SK-N-SH treated with all-trans-retinoic acid at 6 μM for 48 hours (cell line): Measurements from ENCODE around the gene DCN.
A peak's percentile ranks its signal among the peaks of the same experiment; 100 is the strongest.

Experiments used
- ATAC-seq: fragments of 200-7000 bp; cut with Tn5 transposase; 3 replicates; pipeline ENCODE4 v1.9.1; 2020; ENCODE audit warnings: mild to moderate bottlenecking, moderate library complexity
- BACH2 ChIP-seq: fragments of 250-450 bp; sonication (Bioruptor Pico); IDR thresholded peaks from 2 replicates; pipeline ENCODE4 v1.9.0; 2021; ENCODE audit warnings: mild to moderate bottlenecking, borderline replicate concordance
- CREB5 ChIP-seq: fragments of 250-450 bp; sonication (Bioruptor Pico); IDR thresholded peaks from 2 replicates; pipeline ENCODE4 v1.5.1; 2020; ENCODE audit warnings: low read depth, mild to moderate bottlenecking, moderate library complexity
- CSDC2 ChIP-seq: fragments of 250-450 bp; sonication (Bioruptor Pico); IDR thresholded peaks from 2 replicates; pipeline ENCODE4 v1.5.0; 2020; ENCODE audit warnings: mild to moderate bottlenecking, moderate library complexity
- CSRNP3 ChIP-seq: fragments of 250-450 bp; sonication (Bioruptor Pico); IDR thresholded peaks from 2 replicates; pipeline ENCODE4 v1.5.1; 2021; ENCODE audit warnings: mild to moderate bottlenecking, moderate library complexity
- ESRRG ChIP-seq: fragments of 250-450 bp; sonication (Bioruptor Pico); IDR thresholded peaks from 2 replicates; pipeline ENCODE4 v1.6.1; 2021; ENCODE audit warnings: mild to moderate bottlenecking
- GLIS3 ChIP-seq: fragments of 250-450 bp; sonication (Bioruptor Pico); IDR thresholded peaks from 2 replicates; pipeline ENCODE4 v1.5.0; 2020; ENCODE audit warnings: mild to moderate bottlenecking, moderate library complexity
- ISL1 ChIP-seq: fragments of 250-450 bp; sonication (Bioruptor Pico); IDR thresholded peaks from 2 replicates; pipeline ENCODE4 v2.1.2; 2022; ENCODE audit warnings: mild to moderate bottlenecking, moderate library complexity
- OSR1 ChIP-seq: fragments of 250-450 bp; sonication (Bioruptor Pico); IDR thresholded peaks from 2 replicates; pipeline ENCODE4 v1.8.0; 2022; ENCODE audit warnings: moderate library complexity, mild to moderate bottlenecking, inconsistent platforms
- PATZ1 ChIP-seq: fragments of 250-450 bp; sonication (Bioruptor Pico); IDR thresholded peaks from 2 replicates; pipeline ENCODE4 v1.8.0; 2020; ENCODE audit warnings: mild to moderate bottlenecking, moderate library complexity, borderline replicate concordance
- POU6F1 ChIP-seq: fragments of 250-450 bp; sonication (Bioruptor Pico); IDR thresholded peaks from 2 replicates; pipeline ENCODE4 v1.8.0; 2021; ENCODE audit warnings: low read depth, mild to moderate bottlenecking, moderate library complexity, borderline replicate concordance
- PPARA ChIP-seq: fragments of 250-450 bp; sonication (Bioruptor Pico); IDR thresholded peaks from 2 replicates; pipeline ENCODE4 v1.5.0; 2020; ENCODE audit warnings: mild to moderate bottlenecking, borderline replicate concordance
- RARB ChIP-seq: fragments of 250-450 bp; sonication (Bioruptor Pico); IDR thresholded peaks from 2 replicates; pipeline ENCODE4 v1.8.0; 2021; ENCODE audit warnings: mild to moderate bottlenecking, moderate library complexity
- SNAI2 ChIP-seq: fragments of 250-450 bp; sonication (Bioruptor Pico); IDR thresholded peaks from 2 replicates; pipeline ENCODE4 v1.5.0; 2020; ENCODE audit warnings: mild to moderate bottlenecking, moderate library complexity
- TOX ChIP-seq: fragments of 250-450 bp; sonication (Bioruptor Pico); IDR thresholded peaks from 2 replicates; pipeline ENCODE4 v1.8.0; 2021; ENCODE audit warnings: mild to moderate bottlenecking, moderate library complexity, borderline replicate concordance
- TSHZ2 ChIP-seq: fragments of 250-450 bp; sonication (Bioruptor Pico); IDR thresholded peaks from 2 replicates; pipeline ENCODE4 v1.5.0; 2020; ENCODE audit warnings: mild to moderate bottlenecking, moderate library complexity
- ZC3H10 ChIP-seq: fragments of 250-450 bp; sonication (Bioruptor Pico); IDR thresholded peaks from 2 replicates; pipeline ENCODE4 v1.5.1; 2021; ENCODE audit warnings: mild to moderate bottlenecking, moderate library complexity
- ZFP3 ChIP-seq: fragments of 250-450 bp; sonication (Bioruptor Pico); IDR thresholded peaks from 2 replicates; pipeline ENCODE4 v1.5.0; 2020; ENCODE audit warnings: mild to moderate bottlenecking, moderate library complexity
- ZNF565 ChIP-seq: fragments of 450-650 bp; formaldehyde crosslinking; conservative IDR thresholded peaks from 2 replicates; pipeline ENCODE4 v1.5.0; 2020; ENCODE audit warnings: low read depth, mild to moderate bottlenecking, moderate library complexity
- ZNF70 ChIP-seq: fragments of 450-650 bp; formaldehyde crosslinking; IDR thresholded peaks from 2 replicates; pipeline ENCODE4 v1.5.0; 2020; ENCODE audit warnings: mild to moderate bottlenecking, moderate library complexity
- ZNF8 ChIP-seq: fragments of 450-650 bp; formaldehyde crosslinking; IDR thresholded peaks from 2 replicates; pipeline ENCODE4 v1.5.0; 2020; ENCODE audit warnings: mild to moderate bottlenecking, moderate library complexity

The DCN gene

GRCh38 chr12:91196436-91196835 is 13.8 kb upstream of the DCN start (continued):
- TF ChIP-seq PATZ1 (CRISPR knock-in tag) (no peak), OSR1 (no peak), ZNF70 (no peak), ESRRG (no peak), ZNF8 (CRISPR knock-in tag) (no peak), TOX (CRISPR knock-in tag) (no peak), RARB (CRISPR knock-in tag) (no peak), CSDC2 (no peak), ZFP3 (CRISPR knock-in tag) (no peak), CREB5 (CRISPR knock-in tag) (no peak), BACH2 (CRISPR knock-in tag) (no peak)

- peak; percentile 82 for TF ChIP-seq ISL1
- TF ChIP-seq TSHZ2 (CRISPR knock-in tag): no peak
- ATAC-seq: no peak
Observed at GRCh38 chr12:91194500-91194899, 11.9 kb upstream of the DCN start.

GRCh38 chr12:91191513-91192111 is 9.0 kb upstream of the DCN start:
- TF ChIP-seq TSHZ2 (CRISPR knock-in tag): no peak
- TF ChIP-seq ZNF70: no peak
- no peak for TF ChIP-seq POU6F1 (CRISPR knock-in tag)
- TF ChIP-seq BACH2 (CRISPR knock-in tag): no peak
- TF ChIP-seq GLIS3: no peak
- TF ChIP-seq PPARA (CRISPR knock-in tag): no peak
- no peak for TF ChIP-seq SNAI2
- TF ChIP-seq ZNF565: no peak
- no peak for ATAC-seq

- TF ChIP-seq PPARA (CRISPR knock-in tag) (no peak), BACH2 (CRISPR knock-in tag) (no peak), CSRNP3 (CRISPR knock-in tag) (no peak), ISL1 (peak; percentile 49), ZC3H10 (CRISPR knock-in tag) (no peak), PATZ1 (CRISPR knock-in tag) (no peak)
- ATAC-seq: no peak
Observed at GRCh38 chr12:91189516-91189915, 6.9 kb upstream of the DCN start.
